GM19328 (cell line): ENCODE results near the gene GABPB1.
A peak's percentile ranks its signal among the peaks of the same experiment; 100 is the strongest.
"Not testable (repeated sequence)": the region's sequence is repeated elsewhere in the genome, so short reads cannot be mapped to it uniquely, and the experiment has no call there.

ENCODE experiments used
- ATAC-seq: cut with Tn5 transposase; IDR thresholded peaks from one replicate; pipeline ENCODE4 v1.9.1; 2021; ENCODE audit warnings: mild to moderate bottlenecking, moderate library complexity; ENCODE audit not compliant: unreplicated experiment

The GABPB1 gene

GRCh38 chr15:50354838-50355618 is at the start of gene GABPB1:
Gene GABPB1 (minus strand): TSS chr15:50355198. CDS start chr15:50309798, 45,400 bp downstream.
- ATAC-seq = peak; percentile 39

GRCh38 chr15:50391561-50391960 is 36.6 kb upstream of the GABPB1 start:
- not testable (repeated sequence) for ATAC-seq

GRCh38 chr15:50390554-50391264 is 35.7 kb upstream of the GABPB1 start:
- no peak for ATAC-seq

- not testable (repeated sequence) for ATAC-seq
Measured at GRCh38 chr15:50382408-50382807, 27.4 kb upstream of the GABPB1 start.

GRCh38 chr15:50381438-50381837 is 26.4 kb upstream of the GABPB1 start:
- no peak for ATAC-seq

GRCh38 chr15:50380089-50380488 is 25.1 kb upstream of the GABPB1 start:
- no peak for ATAC-seq

GRCh38 chr15:50379413-50379812 is 24.4 kb upstream of the GABPB1 start:
- ATAC-seq = not testable (repeated sequence)

GRCh38 chr15:50378776-50379175 is 23.8 kb upstream of the GABPB1 start:
- no peak for ATAC-seq

- ATAC-seq = peak; percentile 93
Measured at GRCh38 chr15:50377867-50378751, 23.1 kb upstream of the GABPB1 start.

GRCh38 chr15:50369564-50369963 is 14.6 kb upstream of the GABPB1 start:
- ATAC-seq = not testable (repeated sequence)

- ATAC-seq = no peak
Measured at GRCh38 chr15:50365971-50366370, 11.0 kb upstream of the GABPB1 start.

- ATAC-seq = no peak
Measured at GRCh38 chr15:50365570-50365969, 10.6 kb upstream of the GABPB1 start.

GRCh38 chr15:50363612-50364011 is 8.6 kb upstream of the GABPB1 start:
- no peak for ATAC-seq

GRCh38 chr15:50361756-50362155 is 6.8 kb upstream of the GABPB1 start:
- ATAC-seq = no peak

GRCh38 chr15:50358845-50359244 is 3.8 kb upstream of the GABPB1 start:
- no peak for ATAC-seq

GRCh38 chr15:50355980-50356379 is 982 bp upstream of the GABPB1 start:
- no peak for ATAC-seq

GRCh38 chr15:50355619-50355905 is 564 bp upstream of the GABPB1 start:
- ATAC-seq = no peak

GRCh38 chr15:50353975-50354837 is 792 bp downstream of the GABPB1 start:
- peak; percentile 25 for ATAC-seq

- no peak for ATAC-seq
Measured at GRCh38 chr15:50353251-50353974, 1.6 kb downstream of the GABPB1 start.

GRCh38 chr15:50350621-50351020 is 4.4 kb downstream of the GABPB1 start:
- no peak for ATAC-seq
